AG08396 (cell line): Measurements from ENCODE around the gene PLGRKT.
"Not testable (repeated sequence)": the region's sequence is repeated elsewhere in the genome, so short reads cannot be mapped to it uniquely, and the experiment has no call there.

ENCODE experiments used
- DNase-seq: peaks from one replicate; pipeline ENCODE4 v3.0.0; 2012; ENCODE audit warnings: low spot score, mixed read lengths

The PLGRKT gene

GRCh38 chr9:5430912-5431311 is 6.8 kb downstream of the PLGRKT start:
- DNase-seq = no peak

- DNase-seq = no peak
These were observed 7.7 kb downstream of the PLGRKT start for GRCh38 chr9:5429873-5430564.

GRCh38 chr9:5428794-5429528 is 8.8 kb downstream of the PLGRKT start:
- no peak for DNase-seq

GRCh38 chr9:5428172-5428571 is 9.6 kb downstream of the PLGRKT start:
- DNase-seq = no peak

GRCh38 chr9:5427005-5427404 is 10.7 kb downstream of the PLGRKT start:
- DNase-seq = no peak

- DNase-seq = no peak
These were observed 12.6 kb downstream of the PLGRKT start for GRCh38 chr9:5425006-5425628.

- no peak for DNase-seq
These were observed 15.4 kb downstream of the PLGRKT start for GRCh38 chr9:5422276-5422675.

GRCh38 chr9:5421163-5421562 is 16.6 kb downstream of the PLGRKT start:
- DNase-seq = no peak

- no peak for DNase-seq
These were observed 17.7 kb downstream of the PLGRKT start for GRCh38 chr9:5419987-5420386.

GRCh38 chr9:5418481-5418880 is 19.2 kb downstream of the PLGRKT start:
- DNase-seq = no peak

GRCh38 chr9:5416953-5417352 is 20.8 kb downstream of the PLGRKT start:
- DNase-seq = no peak

GRCh38 chr9:5408596-5408995 is 29.1 kb downstream of the PLGRKT start:
- no peak for DNase-seq

- DNase-seq = no peak
These were observed 35.5 kb downstream of the PLGRKT start for GRCh38 chr9:5402217-5402616.

GRCh38 chr9:5397547-5397946 is 40.2 kb downstream of the PLGRKT start:
- DNase-seq = not testable (repeated sequence)

- DNase-seq = no peak
These were observed 42.3 kb downstream of the PLGRKT start for GRCh38 chr9:5395428-5395827.

- DNase-seq = not testable (repeated sequence)
These were observed 43.7 kb downstream of the PLGRKT start for GRCh38 chr9:5393976-5394375.

GRCh38 chr9:5393497-5393896 is 44.2 kb downstream of the PLGRKT start:
- no peak for DNase-seq

- DNase-seq = no peak
These were observed 45.4 kb downstream of the PLGRKT start for GRCh38 chr9:5392285-5392684.

GRCh38 chr9:5389109-5389732 is 48.5 kb downstream of the PLGRKT start:
- DNase-seq = peak; percentile 63

GRCh38 chr9:5388026-5388819 is 49.5 kb downstream of the PLGRKT start:
- peak; percentile 9 for DNase-seq

GRCh38 chr9:5384436-5384835 is 53.3 kb downstream of the PLGRKT start:
- no peak for DNase-seq

- DNase-seq = no peak
These were observed 55.2 kb downstream of the PLGRKT start for GRCh38 chr9:5382479-5382878.
